ENCODE results near the gene ATP6V1A. TPM values are rescaled to one million over a fixed set of nuclear protein-coding genes. Genes with fewer than 3 reads are reported as not detected.

Gene ATP6V1A
- total RNA-seq (81.7 and 87.2 TPM in 2 replicates), polyA plus RNA-seq (50.4 and 62.3 TPM in 2 replicates)

GRCh38 chr3:113746548-113747282, at the start of gene ATP6V1A:
Gene ATP6V1A (plus strand): TSS chr3:113747035. CDS start chr3:113778754, 31,719 bp downstream.
- Histone ChIP-seq H3K9me2 (replicated peaks; ENCODE audit: insufficient read depth) (no peaks in the 10 kb centered on the region), H3K4me1 (ENCODE audit: insufficient read depth) (peaks cover 29% of the 10 kb centered on the region), H3K79me2 (peaks cover 75% of the 10 kb centered on the region), H4K20me1 (ENCODE audit: insufficient read depth, poor library complexity, severe bottlenecking) (peaks cover 21% of the 10 kb centered on the region), H3K9me3 (ENCODE audit: low read depth) (no peaks in the 10 kb centered on the region), H3K27ac (peak within 1 kb of the TSS; percentile 96), H3K4me2 (peak within 1 kb of the TSS; percentile 71), H3K36me3 (replicated peaks; ENCODE audit: insufficient read depth, low read depth) (no peaks in the 10 kb centered on the region), H3K4me3 (peak within 1 kb of the TSS; percentile 25), H2AFZ (peak within 1 kb of the TSS; percentile 93), H3K27me3 (no peaks in the 10 kb centered on the region)
- WGBS (ENCODE audit: low lambda C conversion rate, missing lambda C conversion rate), result 2% methylated on average over 31 of the region's 34 CpGs
- TF ChIP-seq EZH2phosphoT487 (IDR thresholded peaks at IDR 0.05; ENCODE audit: low read depth, severe bottlenecking, unreplicated experiment) (no peak), EZH2 (IDR thresholded peaks at IDR 0.05; ENCODE audit: borderline replicate concordance) (no peak)
- TF ChIP-seq, protein P1, sequence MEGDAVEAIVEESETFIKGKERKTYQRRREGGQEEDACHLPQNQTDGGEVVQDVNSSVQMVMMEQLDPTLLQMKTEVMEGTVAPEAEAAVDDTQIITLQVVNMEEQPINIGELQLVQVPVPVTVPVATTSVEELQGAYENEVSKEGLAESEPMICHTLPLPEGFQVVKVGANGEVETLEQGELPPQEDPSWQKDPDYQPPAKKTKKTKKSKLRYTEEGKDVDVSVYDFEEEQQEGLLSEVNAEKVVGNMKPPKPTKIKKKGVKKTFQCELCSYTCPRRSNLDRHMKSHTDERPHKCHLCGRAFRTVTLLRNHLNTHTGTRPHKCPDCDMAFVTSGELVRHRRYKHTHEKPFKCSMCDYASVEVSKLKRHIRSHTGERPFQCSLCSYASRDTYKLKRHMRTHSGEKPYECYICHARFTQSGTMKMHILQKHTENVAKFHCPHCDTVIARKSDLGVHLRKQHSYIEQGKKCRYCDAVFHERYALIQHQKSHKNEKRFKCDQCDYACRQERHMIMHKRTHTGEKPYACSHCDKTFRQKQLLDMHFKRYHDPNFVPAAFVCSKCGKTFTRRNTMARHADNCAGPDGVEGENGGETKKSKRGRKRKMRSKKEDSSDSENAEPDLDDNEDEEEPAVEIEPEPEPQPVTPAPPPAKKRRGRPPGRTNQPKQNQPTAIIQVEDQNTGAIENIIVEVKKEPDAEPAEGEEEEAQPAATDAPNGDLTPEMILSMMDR (IDR thresholded peaks at IDR 0.05; ENCODE audit: poor library complexity), result no peak
- peak; percentile 95 for DNase-seq (ENCODE audit: low spot score)

DNA sequence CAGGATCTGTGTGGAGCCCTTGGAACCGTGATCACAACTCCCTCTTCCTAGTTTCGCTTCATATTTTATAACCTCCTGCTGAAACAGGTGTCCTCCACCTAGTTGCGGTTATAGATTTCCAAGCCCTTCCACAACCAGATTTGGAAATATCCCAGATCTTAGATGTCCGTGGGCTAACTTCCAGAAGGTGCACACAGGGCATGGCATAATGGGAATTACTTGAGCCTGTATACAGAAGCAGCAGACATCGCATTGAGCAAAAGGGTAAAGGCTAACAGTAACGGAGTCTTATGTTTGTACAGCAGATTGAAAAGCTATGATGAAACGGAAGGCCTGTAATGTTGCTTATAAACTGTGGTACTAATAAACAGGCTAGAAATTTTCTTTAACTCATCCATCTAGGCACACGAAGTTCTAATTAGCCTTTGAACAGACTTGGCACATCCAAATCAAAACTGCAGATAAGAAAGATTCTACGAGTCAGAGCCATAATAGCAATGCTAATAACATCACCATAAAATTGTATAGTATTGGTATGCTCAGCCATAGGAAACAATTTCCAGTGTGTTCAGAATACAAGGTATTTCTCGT, 49.2 kb upstream of the ATP6V1A start:
- DNase-seq (ENCODE audit: low spot score), result peak; percentile 10
- Histone ChIP-seq H2AFZ (peak overlapping the region; percentile 82), H3K27ac (peak overlapping the region; percentile 92), H3K36me3 (replicated peaks; ENCODE audit: insufficient read depth, low read depth) (no peaks in the 10 kb centered on the region), H3K4me1 (ENCODE audit: insufficient read depth) (peaks cover 23% of the 10 kb centered on the region), H3K4me3 (peak overlapping the region; percentile 60), H3K79me2 (peaks cover 31% of the 10 kb centered on the region), H4K20me1 (ENCODE audit: insufficient read depth, poor library complexity, severe bottlenecking) (no peaks in the 10 kb centered on the region), H3K9me2 (replicated peaks; ENCODE audit: insufficient read depth) (no peaks in the 10 kb centered on the region), H3K9me3 (ENCODE audit: low read depth) (no peaks in the 10 kb centered on the region), H3K27me3 (no peaks in the 10 kb centered on the region), H3K4me2 (peak overlapping the region; percentile 93)
- no peak for TF ChIP-seq EZH2phosphoT487 (IDR thresholded peaks at IDR 0.05; ENCODE audit: low read depth, severe bottlenecking, unreplicated experiment)
- no peak for TF ChIP-seq EZH2 (IDR thresholded peaks at IDR 0.05; ENCODE audit: borderline replicate concordance)
- TF ChIP-seq, protein P1 (IDR thresholded peaks at IDR 0.05; ENCODE audit: poor library complexity), result no peak
- 20% methylated on average over 10 of the region's 10 CpGs for WGBS (ENCODE audit: low lambda C conversion rate, missing lambda C conversion rate)

DNA sequence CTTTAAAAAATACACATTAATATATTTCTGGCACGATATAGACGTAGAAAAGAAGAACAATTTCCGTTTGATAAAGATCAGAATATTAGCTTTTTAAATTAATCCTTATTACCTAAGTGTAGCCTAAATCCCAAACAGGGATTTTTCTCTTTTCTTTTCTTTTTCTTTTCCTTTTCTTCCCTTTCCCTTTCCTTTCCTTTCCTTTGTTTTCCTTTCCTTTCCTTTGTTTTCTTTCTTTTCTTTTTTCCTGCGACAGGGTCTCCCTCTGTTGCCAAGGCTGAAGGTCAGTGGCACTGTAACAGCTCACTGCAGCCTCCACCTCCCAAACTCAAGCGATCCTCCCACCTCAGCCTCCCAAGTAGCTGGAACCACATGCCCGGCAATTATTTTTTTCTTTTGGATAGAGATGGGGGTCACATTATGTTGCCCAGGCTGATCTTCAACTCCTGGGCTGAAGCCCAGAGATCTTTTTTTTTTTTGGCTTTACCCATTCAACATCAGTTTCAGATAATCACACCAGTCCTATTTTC, 48.6 kb upstream of the ATP6V1A start:
- Histone ChIP-seq H3K9me3 (ENCODE audit: low read depth) (no peaks in the 10 kb centered on the region), H2AFZ (peak overlapping the region; percentile 82), H3K36me3 (replicated peaks; ENCODE audit: insufficient read depth, low read depth) (no peaks in the 10 kb centered on the region), H4K20me1 (ENCODE audit: insufficient read depth, poor library complexity, severe bottlenecking) (no peaks in the 10 kb centered on the region), H3K79me2 (peaks cover 25% of the 10 kb centered on the region), H3K27me3 (no peaks in the 10 kb centered on the region), H3K27ac (peak overlapping the region; percentile 92), H3K4me1 (ENCODE audit: insufficient read depth) (peaks cover 23% of the 10 kb centered on the region), H3K4me2 (peak overlapping the region; percentile 93), H3K9me2 (replicated peaks; ENCODE audit: insufficient read depth) (no peaks in the 10 kb centered on the region), H3K4me3 (peak overlapping the region; percentile 60)
- WGBS (ENCODE audit: low lambda C conversion rate, missing lambda C conversion rate), result 91% methylated on average over 6 of the region's 6 CpGs
- TF ChIP-seq EZH2 (IDR thresholded peaks at IDR 0.05; ENCODE audit: borderline replicate concordance) (no peak), EZH2phosphoT487 (IDR thresholded peaks at IDR 0.05; ENCODE audit: low read depth, severe bottlenecking, unreplicated experiment) (no peak)
- TF ChIP-seq, protein P1 (IDR thresholded peaks at IDR 0.05; ENCODE audit: poor library complexity), result no peak
- DNase-seq (ENCODE audit: low spot score), result no peak
